ENCODE results near the gene OPA3. TPM values are rescaled to one million over a fixed set of nuclear protein-coding genes. Genes with fewer than 3 reads are reported as not detected.

The OPA3 gene
- total RNA-seq, 4 donors from 2014 or later, result 2.8 to 9.1 (median 5.1) TPM

- Histone ChIP-seq H3K27me3 (peaks cover 0 to 2% of the 10 kb centered on the region in 2 donors), H3K4me3 (no peak overlapping the region), H3K27ac (no peak overlapping the region), H3K36me3 (no peaks in the 10 kb centered on the region), H3K4me1 (no peaks in the 10 kb centered on the region), H3K9me3 (no peaks in the 10 kb centered on the region)
- TF ChIP-seq CTCF (IDR thresholded peaks at IDR 0.05) (no peak), POLR2A (IDR thresholded peaks at IDR 0.05) (no peak)
- intact Hi-C loops (cut with DNase I; ENCODE audit: low total_unique reads), result no loop called here
- no peak for DNase-seq
These were observed 80.7 kb downstream of the OPA3 start for GRCh38 chr19:45503909-45504308.

GRCh38 chr19:45502111-45502510, 82.5 kb downstream of the OPA3 start:
- DNase-seq, result no peak
- no peaks in the 10 kb centered on the region for H3K4me1 ChIP-seq
- H3K4me3 ChIP-seq, result no peak overlapping the region
- TF ChIP-seq CTCF (IDR thresholded peaks at IDR 0.05) (no peak), POLR2A (IDR thresholded peaks at IDR 0.05) (no peak)
- no peak overlapping the region for H3K27ac ChIP-seq
- intact Hi-C loops (cut with DNase I; ENCODE audit: low total_unique reads), result no loop called here
- H3K9me3 ChIP-seq, result no peaks in the 10 kb centered on the region
- H3K36me3 ChIP-seq, result no peaks in the 10 kb centered on the region
- peaks cover 0 to 4% of the 10 kb centered on the region in 2 donors for H3K27me3 ChIP-seq

- peaks cover 0 to 4% of the 10 kb centered on the region in 2 donors for H3K27me3 ChIP-seq
These were observed 82.9 kb downstream of the OPA3 start for GRCh38 chr19:45501730-45502014.

GRCh38 chr19:45500918-45501729, 83.5 kb downstream of the OPA3 start:
- Histone ChIP-seq H3K4me1 (peaks cover 0 to 6% of the 10 kb centered on the region in 2 donors), H3K27me3 (peaks cover 0 to 4% of the 10 kb centered on the region in 2 donors), H3K4me3 (no peak overlapping the region), H3K36me3 (no peaks in the 10 kb centered on the region), H3K27ac (no peak overlapping the region), H3K9me3 (no peaks in the 10 kb centered on the region)
- TF ChIP-seq CTCF (IDR thresholded peaks at IDR 0.05) (no peak), POLR2A (IDR thresholded peaks at IDR 0.05) (no peak)
- intact Hi-C loops (cut with DNase I; ENCODE audit: low total_unique reads), result no loop called here
- DNase-seq, result no peak

More at GRCh38 chr19:45501730-45502014, 82.9 kb downstream of the OPA3 start:
- H3K36me3 ChIP-seq, result no peaks in the 10 kb centered on the region
- no peak for TF ChIP-seq POLR2A (IDR thresholded peaks at IDR 0.05)
- no peak for TF ChIP-seq CTCF (IDR thresholded peaks at IDR 0.05)
- intact Hi-C loops (cut with DNase I; ENCODE audit: low total_unique reads), result no loop called here
- peaks cover 0 to under 1% of the 10 kb centered on the region in 2 donors for H3K4me1 ChIP-seq
- DNase-seq, result no peak
- H3K27ac ChIP-seq, result no peak overlapping the region
- H3K4me3 ChIP-seq, result no peak overlapping the region
- H3K9me3 ChIP-seq, result no peaks in the 10 kb centered on the region
